Hepatocyte (in vitro differentiated cells): ENCODE data around the gene HOXA6.

Experiments
- EZH2 ChIP-seq: fragments of 200-600 bp; sonication (generic); IDR thresholded peaks from 2 replicates; pipeline ENCODE4 v1.6.1; 2016; ENCODE audit warnings: antibody characterized with exemption, mild to moderate bottlenecking, borderline replicate concordance
- EZH2phosphoT487 ChIP-seq: fragments of 200-600 bp; sonication (generic); IDR thresholded peaks from one replicate; pipeline ENCODE4 v1.6.1; 2018; ENCODE audit warnings: antibody characterized with exemption, mild to moderate bottlenecking, low read depth, moderate library complexity; ENCODE audit not compliant: unreplicated experiment, severe bottlenecking
- TF ChIP-seq, protein P1 (sequence below): fragments of 200-600 bp; sonication (generic); IDR thresholded peaks from 2 replicates; pipeline ENCODE4 v1.5.1; 2016; ENCODE audit warnings: antibody characterized with exemption, mild to moderate bottlenecking; ENCODE audit not compliant: poor library complexity

- no peak for TF ChIP-seq EZH2phosphoT487
- TF ChIP-seq, protein P1, sequence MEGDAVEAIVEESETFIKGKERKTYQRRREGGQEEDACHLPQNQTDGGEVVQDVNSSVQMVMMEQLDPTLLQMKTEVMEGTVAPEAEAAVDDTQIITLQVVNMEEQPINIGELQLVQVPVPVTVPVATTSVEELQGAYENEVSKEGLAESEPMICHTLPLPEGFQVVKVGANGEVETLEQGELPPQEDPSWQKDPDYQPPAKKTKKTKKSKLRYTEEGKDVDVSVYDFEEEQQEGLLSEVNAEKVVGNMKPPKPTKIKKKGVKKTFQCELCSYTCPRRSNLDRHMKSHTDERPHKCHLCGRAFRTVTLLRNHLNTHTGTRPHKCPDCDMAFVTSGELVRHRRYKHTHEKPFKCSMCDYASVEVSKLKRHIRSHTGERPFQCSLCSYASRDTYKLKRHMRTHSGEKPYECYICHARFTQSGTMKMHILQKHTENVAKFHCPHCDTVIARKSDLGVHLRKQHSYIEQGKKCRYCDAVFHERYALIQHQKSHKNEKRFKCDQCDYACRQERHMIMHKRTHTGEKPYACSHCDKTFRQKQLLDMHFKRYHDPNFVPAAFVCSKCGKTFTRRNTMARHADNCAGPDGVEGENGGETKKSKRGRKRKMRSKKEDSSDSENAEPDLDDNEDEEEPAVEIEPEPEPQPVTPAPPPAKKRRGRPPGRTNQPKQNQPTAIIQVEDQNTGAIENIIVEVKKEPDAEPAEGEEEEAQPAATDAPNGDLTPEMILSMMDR: no peak
- TF ChIP-seq EZH2: no peak
Measured at GRCh38 chr7:27176524-27176845, 28.9 kb upstream of the HOXA6 start.
